Muscle of arm (tissue), 12 donors: Measurements from ENCODE around the gene GLI3. TPM values are rescaled to one million over a fixed set of nuclear protein-coding genes. Genes with fewer than 3 reads are reported as not detected.

Experiments used
- DNase-seq: peaks from one replicate; pipeline ENCODE4 v3.0.0-alpha.2; 2013
- polyA plus RNA-seq, 12 donors: library from polyadenylated mRNA; unstranded; fragments of 120-200 nt; gene quantifications; one replicate each; pipeline ENCODE4 v1.2.1, GENCODE V29; 2013; ENCODE audit not compliant: insufficient read length in 12 of 12

GLI3 gene
- polyA plus RNA-seq, 12 donors = 12.1 to 39.9 (median 15.2) TPM; not detected in 1

DNA sequence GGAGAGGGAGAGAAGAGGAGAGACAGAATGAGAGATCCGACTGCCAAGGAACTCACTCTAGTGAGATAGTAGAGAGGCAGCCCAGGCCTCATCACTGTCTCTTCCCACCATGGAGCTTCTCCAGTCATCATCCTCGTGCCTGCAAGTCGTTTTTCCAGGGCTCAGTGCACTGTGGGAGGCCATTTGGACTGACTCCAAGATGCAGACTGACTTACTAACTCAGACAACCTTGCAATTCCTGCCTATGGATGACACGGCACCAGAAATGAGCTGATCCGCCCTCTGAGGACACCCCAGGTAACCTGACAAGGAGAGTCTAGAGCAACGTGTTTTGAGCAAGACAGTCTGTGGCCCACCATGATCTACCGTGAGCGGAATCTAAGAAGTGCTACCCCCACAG lies 154.9 kb downstream of the GLI3 start:
- no peak for DNase-seq

DNA sequence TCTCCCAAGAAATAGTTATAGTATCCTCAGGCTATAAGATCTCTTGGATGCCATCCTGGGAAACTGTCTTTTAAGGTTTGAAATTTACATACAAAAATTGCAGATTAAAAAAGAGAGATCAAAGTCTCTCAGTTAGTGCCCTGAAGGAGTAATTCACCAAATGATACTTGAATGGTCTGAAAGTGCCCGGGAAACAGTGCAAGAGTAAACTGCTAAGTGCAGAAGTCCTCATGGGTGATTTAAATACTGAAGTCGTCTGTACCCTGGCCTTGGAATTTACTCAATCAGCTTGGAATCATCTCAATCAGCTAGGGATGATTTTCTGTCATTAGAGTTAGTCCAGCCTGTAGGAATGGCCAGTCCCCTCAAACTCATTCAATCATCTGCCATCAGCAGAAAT lies 155.3 kb downstream of the GLI3 start:
- no peak for DNase-seq

DNA sequence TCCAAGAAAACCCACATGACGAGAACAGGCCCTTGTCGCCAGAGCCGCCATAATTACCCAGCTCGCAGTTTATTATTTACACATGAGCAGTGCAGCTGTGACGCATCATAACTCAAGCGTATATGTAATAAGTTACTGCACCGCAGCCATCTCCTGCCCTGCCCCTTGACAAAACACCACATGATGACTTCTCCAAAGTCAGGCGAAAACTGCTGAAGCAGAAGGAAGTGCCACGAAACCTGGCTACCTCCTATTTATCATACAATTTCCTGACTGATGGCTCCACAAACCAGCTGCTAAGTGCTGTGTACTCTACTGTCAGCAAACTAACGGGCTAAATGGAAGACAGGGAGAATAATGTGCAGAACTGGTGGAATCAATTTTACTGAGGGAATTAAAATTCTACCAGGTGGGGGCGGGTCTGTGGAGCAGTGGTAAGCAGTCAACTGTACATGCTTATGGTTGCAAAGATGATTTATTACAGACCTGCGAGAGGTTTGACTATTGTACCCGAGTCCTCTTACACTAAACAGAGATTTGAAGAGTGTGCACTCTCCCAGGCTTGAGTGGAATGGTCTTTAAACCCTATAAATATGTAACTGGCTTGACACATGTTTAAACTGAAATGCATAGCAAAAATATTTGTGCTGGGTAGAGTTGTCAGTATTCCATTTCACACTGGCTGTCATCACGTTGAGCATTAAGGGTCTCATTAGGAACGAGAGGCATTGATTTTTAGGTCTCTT lies 156.0 kb downstream of the GLI3 start:
- no peak for DNase-seq

DNA sequence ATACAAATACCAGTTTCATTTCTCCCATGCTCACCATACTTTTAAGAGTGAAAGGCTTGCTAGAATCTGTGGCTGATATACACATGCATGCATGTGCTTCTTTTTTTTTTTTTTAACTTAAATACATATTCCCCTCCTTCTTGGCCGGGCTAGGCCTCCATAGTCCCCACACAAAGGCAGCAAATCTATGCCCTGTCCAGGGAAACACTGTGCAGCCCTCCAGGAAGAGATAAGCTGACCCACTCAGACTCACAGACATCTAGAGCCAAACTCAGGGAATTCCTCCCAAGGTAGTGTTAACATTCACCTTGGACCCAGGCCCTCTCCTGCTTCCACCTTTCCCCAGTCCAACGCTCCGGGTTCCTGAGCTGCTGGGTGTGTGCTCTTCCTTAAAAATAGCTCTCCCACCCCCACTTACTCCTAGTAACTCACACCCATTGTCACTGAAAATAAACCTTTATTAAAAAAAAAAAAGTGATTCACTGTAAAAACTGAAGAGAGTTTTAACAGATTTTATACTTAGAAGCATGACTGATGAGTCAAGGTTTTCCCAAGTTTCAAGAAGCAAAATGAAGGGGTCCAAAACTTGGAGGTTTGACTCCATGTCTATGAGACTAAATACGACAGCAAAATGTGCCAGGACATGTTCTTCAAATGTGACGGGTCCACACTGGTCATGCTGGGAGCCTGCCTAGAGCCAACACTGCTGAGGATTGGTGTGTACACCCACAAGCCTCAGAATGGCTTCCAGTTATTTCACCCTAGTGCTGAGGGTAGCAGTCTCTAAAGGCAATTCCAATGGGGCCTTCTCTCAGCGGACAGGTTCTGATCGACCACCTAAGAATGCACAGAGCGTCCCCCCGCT lies 159.5 kb downstream of the GLI3 start:
- no peak for DNase-seq

DNA sequence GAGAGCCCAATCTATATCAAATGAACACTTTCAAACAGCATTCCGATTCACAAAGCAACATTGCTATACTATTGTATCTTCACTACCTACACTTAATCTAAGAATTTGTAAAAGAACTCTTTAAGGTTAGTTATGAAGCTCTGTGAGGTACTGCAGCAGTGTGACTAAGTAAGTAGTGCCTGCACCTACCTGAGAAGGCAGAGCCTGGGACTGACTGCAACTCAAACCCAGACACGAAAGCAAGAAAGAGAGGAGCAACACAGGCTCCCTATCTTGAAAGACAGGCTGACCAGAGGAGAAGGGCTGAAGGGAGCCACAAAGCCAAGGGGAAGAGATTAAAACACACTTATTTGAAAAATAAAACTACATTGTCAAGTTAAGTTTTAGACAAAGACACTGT lies 160.1 kb downstream of the GLI3 start:
- DNase-seq = no peak

DNA sequence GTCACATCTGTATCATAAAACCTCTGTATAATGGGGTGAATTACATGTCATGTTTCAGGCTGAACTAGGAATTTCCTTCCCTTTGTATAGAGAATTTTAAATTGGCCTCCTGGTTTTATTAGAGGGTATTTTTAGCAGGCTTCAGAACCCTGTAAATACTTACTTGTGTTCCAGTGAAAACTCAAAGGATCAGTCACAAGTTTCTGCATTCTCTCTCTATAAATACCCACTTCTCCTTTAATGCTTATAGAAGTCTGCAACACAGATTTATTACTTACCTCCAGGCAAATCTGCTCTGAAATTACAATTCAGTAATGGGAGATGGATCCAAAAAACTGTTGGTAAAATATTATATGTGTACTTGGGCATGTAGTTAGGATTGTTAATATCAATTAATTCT lies 161.6 kb downstream of the GLI3 start:
- DNase-seq = no peak

DNA sequence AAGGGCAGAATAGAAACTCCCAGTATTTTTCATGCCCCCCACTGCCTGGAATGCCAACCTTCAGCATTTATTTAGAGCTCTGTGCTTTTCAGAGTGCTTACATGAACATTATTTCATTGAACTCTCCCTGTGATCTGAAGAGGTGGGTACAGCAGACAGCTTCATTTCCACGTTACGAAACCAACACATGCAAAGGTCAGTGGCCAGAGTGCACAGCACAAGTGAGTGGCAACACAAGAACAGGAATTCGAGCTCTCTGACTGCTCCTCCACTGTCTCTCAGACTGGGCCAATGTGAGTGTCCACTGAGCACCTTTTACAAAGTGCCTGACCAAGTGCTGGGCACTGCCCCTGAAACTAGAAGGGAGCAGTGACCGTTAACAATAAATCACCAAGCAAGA lies 162.9 kb downstream of the GLI3 start:
- no peak for DNase-seq

DNA sequence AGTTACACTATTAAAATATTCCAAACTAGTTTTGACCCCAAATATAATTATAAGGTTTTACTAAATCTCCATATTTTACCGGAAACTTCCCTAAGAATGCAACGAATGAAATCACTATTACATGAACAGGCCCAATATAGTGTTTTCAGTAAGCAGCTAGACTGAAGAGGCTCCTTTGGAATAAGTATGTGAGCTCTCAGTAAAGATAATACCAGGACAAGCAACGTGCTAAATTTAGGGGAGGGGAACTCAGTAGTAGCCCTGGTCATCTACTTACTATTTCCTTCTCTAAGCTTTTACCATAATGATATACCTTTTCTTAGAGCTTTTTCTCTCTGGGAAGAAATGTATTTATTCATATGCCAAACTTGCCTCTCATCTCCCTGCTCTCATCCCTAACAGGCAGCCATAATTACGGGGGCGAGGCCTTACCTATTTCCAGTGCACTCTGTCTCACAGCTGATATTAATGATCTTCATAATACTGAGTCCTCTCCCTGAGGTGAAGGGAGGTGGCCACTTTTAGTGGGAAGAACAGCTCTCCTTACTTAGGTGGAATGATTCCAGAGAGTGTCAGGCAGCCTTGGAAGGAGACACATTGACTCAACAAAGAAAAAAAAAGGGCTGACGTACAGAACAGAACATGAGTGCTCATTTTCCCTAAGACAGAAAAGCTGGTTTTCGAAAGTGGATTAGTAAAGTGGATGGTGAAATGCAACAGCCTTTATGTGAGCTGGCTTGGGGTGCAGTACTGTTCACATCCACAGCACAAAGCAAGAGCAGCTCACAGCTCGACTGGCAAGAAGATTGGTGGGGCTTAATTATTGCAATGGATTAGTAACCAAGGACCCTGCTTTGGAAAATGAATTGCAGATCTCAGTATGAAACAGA lies 165.4 kb downstream of the GLI3 start:
- peak; percentile 43 for DNase-seq

DNA sequence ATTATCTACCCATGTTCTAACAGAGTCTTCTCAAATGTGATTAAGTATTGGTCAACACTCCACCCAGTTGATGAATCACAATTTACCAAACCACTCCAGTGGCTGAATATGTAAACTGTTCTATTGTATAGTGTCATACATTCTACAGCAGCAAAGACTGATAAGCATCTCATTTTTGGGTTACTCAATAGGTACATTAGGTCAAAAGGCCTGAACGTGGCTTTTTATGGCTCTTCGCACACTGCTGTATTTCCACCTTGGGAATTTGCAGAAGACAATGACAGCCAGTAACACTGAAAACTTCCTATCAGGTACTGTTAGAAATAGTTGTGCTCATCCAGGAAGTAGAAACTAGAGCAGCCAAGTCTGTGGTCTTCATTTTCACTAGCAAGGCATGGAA lies 166.9 kb downstream of the GLI3 start:
- DNase-seq = no peak

DNA sequence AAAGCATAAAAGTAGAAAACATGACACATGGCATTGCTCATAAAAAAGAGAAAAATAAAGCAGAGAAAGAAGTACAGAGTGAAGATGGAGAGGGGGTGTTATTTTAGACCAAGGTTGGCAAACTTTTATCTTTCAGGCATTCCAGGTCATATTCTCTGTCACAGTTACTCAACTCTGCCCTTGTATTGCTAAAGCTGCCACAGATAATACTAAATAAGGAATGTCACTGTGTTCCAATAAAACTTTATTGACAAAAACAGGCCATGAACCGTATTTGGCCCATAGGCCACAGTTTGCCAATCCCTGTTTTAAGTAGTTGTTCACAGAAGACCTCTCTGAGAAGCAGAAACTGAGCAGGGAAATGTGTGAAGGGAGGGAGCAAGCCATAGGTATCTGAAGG lies 167.4 kb downstream of the GLI3 start:
- DNase-seq = no peak

DNA sequence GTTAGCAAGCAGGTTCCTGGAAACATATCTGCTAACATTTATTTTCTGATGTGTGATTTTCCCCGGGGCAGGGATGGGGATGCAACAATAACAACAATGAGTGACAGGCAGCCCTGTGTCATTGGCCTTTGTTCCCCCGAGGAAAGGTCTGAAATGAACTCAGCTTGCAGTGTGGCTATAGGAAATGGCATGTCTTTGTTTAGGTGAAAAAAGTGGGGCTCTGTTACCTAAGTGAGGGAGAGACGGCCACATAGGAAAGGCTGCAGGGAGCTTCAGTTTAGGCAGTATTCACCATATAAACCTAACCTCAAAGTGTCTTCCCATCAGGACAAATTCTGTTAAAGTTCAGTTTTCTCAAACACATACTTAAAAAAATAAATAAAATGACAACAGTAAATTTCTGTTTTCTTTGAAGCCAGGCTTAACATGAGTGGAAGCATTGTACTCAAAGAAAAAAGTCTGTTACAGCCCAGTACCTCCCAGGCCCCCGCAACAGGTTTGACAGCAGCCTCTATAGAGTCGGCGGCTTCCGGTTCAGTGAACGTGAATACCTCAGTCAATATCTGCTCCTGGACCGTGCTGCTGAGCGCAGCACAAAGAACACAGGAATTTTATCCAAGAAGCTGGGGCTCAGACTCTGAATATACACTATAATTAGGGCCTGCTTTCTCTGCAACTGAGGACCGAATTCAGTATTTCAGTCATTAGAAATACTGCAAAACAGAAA lies 168.3 kb downstream of the GLI3 start:
- no peak for DNase-seq

DNA sequence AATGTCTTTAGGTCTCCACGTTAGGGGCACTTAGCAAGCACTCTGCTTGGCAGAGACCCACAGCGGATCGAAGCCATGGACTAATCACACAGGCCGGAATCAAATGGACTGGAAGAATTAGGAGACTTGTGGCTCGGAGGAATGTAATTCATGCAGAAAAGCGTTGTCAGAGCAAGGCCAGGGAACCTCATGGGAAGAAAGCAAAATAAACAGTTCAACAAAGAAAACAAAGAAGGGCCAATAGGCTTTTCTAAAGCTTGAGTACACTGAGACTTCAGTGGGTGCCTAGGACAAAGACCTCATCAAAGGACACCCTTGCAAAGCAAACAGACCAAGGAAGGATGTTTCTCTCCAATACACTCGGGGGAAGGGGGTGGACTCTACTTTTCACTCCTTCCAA lies 171.1 kb downstream of the GLI3 start:
- no peak for DNase-seq

DNA sequence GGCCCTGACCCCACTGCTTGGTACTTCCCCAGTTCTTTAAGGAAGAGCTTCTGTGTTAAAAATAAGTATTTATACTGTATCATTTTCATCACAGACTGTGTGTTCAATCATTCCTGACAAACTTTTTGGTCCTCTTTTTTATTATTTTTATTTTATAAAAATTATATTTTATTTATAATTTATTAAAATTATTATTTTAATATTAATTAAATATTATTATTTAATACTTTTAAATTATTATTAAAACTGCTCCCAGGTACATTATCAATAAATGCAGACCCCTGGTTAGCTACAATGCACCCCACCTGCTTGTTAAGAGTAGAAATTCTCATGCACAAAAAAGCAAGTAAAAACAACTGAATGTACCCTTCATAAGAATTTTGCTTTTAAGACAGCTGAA lies 172.0 kb downstream of the GLI3 start:
- DNase-seq = no peak

DNA sequence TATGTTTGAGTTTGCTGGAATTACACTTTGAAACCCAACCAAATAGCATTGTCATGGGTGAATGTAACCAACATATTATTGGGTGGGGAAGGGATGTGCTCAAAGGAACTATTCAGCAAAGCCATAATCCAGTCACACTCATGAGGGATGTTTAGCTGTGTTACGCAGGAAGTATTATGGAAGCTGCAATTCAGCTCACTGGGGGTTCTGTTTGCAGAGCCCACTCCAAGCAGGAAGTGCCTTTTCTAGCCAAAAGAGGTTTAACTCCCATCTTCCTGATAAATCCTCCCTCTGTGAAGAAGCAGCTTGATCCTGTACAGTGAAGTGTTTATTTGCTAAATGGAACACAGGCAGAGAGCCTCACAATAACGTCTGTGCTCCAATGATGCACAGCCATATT lies 172.5 kb downstream of the GLI3 start:
- DNase-seq = no peak

DNA sequence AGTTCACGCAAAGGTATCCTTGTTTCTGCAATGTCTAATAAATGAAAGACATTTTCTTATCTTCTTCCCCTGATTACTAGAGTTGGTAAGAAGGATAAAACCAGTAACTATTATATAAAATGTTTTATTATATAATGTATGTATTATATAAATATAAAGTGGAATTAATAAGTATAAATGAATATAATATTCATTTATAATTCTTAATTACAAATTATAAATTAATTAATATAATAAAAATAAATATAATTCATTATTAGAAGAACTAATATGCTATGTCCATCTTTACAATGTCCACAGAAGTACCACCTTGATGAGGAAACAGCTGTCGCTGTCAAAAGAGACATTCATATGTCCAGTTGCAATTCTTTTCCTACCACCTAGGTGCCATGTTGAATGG lies 177.7 kb downstream of the GLI3 start:
- no peak for DNase-seq

DNA sequence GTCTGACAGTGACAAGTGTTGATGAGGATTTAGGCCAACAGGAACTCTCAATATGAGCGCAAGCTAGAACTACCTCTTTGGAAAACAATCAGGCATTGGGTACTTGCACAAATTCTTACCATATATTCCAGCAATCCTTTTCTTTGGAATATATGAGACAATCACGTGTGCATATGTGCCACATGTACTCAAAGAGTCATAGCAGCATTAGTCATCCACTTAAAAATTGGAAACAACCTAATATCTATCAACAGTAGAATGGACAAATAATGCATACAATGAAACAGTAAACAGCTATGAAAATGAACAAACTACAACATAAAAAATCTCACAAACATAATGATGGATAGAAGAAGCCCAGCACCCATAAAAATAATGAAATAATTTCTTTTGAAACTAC lies 179.7 kb downstream of the GLI3 start:
- DNase-seq = no peak

DNA sequence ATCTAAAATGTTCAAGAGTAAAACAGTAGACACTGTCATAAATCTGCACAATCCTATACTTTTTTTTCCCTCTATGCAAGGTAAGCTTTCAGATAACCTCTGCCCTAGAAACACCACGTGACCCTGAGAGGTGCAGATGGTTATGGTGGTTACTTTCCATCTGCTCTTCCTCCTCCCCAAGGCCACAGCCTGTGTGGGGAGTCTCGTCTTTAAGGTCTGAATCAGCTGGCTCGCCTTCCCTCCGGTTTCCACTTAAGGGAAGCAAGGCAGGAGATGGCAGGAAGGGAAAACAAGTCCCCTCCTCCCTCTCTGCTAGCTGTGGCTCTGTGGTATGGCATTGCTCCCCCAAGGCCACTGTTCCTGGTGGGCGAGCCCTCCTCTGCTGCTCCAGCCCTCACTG lies 181.8 kb downstream of the GLI3 start:
- DNase-seq = no peak

DNA sequence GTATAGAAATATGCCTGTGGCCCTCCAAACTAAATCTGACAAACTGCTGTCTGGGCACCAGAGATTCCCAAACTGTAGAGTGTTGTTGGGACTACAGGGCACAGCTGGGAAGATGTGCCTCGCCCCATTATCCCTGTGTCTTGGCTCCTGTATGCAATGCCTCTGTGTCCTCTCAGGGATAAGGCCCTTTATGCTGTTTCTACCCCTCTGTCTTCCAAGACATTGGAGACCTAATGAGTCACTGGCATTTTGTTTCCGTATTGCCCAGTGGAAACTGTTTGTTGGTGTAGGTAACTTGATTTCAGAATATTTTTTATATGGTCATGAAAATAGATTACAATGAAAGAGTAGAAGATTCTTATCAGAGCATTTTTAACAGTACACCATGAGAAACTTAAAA lies 183.2 kb downstream of the GLI3 start:
- DNase-seq = no peak

DNA sequence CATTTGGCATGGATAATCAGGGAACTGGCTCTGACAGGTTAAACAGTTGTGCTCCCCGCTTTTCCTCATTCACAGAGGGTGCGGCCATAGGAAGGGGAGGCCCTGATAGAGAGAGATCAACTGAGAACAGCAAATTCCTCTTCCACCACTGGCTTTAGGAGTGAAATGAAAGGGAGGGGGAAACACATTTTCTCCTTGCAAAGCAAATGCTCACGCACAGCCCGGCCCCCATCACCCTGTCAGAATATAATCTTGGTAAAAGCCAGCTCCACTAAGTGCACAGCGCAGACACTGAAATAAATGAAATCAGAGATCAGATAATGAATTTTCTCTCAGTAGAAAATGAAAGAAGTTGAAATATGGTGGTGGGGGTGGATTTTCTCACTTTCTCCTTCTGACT lies 187.2 kb downstream of the GLI3 start:
- DNase-seq = no peak

DNA sequence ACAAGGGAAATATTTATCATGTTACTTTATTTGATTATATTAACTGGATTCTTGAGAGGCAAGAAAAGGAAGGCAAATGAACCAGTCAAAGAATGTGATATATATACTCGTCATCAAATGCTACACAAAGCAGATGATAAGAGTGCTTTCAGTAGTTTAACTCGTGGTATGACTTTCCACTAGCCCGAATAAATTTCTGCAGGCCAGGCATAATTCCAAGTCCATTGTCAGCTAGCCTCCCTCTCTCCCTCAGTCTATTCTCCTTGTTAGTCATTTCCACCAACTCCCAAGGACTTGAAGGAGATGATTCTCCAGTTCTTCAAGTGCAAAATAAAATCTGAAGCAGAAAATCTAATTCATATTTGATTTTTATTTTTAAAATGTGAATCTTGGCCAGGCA lies 190.5 kb downstream of the GLI3 start:
- DNase-seq = no peak

DNA sequence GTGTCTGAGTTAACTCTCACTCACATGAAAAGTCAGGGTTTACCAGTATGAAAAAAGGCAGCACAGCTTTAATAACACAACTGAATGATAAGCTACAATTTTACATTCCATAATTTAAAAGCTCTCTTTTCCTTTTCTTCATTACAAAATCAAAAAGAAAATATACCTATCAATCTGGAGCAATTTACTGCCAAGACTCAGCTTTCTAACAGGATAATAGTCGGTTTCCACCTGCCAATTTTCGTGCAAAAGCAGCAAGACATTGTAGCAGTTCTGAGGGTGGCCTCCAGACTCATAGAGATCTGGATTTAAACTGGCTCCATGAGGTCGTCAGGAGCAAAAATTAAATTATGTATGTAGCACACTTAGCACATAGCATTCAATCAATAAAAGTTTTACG lies 191.0 kb downstream of the GLI3 start:
- DNase-seq = no peak

DNA sequence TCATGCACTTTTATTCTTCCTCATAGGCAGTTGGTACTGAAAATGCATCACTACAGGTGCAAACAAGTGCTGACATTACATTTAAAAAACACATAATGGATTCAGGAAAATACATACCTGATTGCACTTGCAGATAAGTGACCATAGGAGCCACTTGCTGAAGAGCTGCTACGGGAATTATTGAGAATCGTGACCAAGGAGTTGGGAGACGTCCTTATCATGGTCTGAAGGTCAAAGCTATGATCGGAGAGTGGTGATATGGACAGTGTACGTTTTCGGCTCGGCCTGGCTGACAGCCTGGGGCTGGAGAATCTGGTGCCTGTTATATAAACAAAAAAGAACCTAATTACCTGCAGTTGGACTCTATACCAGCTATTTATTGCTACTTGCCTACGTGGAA lies 197.1 kb downstream of the GLI3 start:
- DNase-seq = no peak
